ENCODE results near the gene TRABD2B. TPM values are rescaled to one million over a fixed set of nuclear protein-coding genes. Genes with fewer than 3 reads are reported as not detected.

Gene TRABD2B
- total RNA-seq, 1 donor from 2014 or later: 0.64 TPM

GRCh38 chr1:47753808-47754207 lies 243.4 kb downstream of the TRABD2B start:
- ATAC-seq: no peak

- peak; percentile 22 for ATAC-seq
Observed at GRCh38 chr1:47752559-47752958, 244.6 kb downstream of the TRABD2B start.

- peak; percentile 92 for ATAC-seq
Observed at GRCh38 chr1:47751996-47752451, 245.2 kb downstream of the TRABD2B start.

DNA sequence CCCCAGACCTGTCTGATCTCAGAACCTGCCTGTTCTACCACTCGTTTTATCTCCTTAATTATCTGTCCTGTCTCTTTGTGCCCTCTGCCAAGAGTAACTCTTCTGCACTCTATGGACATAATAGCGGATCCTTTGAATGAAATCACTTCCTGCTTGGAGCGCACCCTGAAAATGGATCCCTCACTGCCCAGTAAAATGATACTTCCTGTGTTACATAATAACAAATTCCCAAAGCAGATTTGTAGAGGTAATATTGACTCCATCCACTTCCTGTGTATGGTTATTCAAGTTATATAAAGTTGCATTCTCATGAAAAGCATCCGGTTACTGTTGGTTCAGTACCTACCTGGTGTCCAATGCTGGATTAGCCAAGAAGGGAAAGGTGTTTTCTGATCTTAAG lies 246.0 kb downstream of the TRABD2B start:
- ATAC-seq: no peak

DNA sequence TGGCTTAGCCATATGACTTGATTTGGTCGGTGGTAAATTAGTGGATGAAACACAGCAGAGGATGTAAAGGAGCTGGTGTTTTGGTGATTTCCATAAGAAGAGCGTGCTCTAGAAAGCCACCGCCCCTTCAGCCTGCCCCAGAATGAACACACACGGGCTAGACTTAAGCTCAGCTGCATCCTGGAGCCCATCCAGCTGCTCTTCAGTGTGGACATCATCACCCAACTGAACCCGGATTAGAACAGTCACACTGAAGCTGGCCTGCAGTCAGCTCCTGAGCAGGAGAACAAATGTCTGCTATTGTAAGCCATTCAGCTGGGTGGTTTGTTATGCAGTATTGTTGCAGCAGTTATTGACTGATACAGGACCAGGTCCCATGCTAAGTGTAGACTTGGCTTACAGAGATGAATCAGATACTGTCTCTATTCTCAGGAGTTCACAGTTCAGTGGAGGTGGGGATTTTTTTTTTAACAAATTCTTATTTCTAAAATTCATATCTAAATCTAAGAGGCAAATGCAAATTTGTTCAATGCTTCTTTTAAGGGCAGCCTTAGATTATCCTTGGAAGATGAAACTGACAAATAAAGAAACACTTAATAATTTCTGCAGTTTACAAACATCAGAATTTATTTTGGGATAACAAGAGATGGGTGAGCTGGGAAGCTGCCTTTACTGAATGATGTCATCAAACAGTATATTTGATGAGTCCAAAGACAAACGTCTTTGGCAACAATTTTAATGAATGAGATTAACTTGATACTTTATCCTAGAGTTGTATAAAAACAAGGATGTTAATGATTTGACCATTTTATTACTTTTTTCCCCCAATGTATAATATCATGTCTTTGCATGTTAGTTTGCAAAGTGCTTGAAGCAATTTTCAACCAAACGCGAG lies 251.2 kb downstream of the TRABD2B start:
- no peak for ATAC-seq

DNA sequence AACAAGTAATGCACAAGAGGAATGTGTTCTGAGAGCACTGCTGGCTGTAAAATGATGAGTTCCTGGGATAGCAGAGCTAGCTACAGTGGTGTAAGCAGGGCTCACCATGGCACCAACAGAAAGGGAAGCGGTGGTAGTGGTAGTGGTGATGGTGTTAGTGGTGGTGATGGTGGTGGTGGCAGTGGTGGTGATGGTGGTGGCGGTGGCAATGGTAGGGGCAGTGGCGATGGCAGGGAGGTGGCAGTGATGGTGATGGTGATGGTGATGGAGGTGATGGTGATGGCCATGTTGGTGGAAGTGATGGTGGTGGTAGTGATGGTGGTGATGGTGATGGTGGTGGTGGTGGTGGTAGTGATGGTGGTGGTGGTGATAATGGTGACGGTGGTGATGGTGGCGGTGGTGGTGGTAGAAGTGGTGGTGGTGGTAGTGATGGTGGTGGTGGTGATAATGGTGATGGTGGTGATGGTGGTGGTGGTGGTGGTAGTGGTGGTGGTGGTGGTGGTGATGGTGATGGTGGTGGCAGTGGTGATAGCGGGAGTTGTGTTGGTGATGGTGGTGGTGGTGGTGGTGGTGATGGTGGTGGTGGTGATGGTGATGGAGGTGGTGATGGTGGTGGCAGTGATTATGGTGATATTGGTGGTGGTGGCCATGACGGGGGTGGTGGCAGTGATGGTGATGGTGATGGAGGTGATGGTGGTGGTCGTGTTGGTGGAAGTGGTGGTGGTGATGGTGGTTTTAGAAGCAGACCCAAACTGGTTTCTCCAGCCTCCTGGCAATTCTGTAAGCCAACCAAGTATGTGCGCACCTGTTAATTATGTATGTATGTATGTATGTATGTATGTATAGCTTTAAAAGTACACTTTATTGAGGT lies 254.1 kb downstream of the TRABD2B start:
- ATAC-seq: no peak

DNA sequence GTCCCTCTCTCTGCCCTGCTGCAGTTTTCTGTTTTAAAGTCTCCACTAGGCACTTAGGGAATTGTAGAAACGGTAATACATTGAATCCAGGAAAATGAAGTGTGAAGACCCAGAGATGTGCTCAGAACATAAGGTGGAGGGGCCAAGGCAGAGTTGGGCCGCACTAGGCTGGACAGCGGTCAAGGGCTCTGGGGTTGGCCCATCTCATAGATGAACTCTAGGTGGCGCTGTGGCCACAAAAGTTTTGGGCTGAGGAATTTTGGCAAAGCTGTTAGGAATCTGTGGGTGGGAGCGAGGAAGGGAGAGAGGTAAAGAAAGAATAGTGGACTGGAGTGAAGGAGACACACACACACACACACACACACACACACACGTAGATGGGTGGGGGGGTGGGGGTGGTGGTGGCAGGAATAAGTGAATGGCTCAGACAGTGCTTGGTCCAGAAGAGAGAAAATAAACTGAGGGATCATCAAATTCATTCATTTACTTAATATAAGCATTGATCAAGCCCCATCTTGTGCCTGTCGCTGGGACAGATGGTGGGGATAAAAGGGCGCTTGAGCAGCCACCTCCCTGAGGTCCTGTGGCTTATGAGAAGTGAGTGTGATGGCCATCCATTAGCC lies 258.5 kb downstream of the TRABD2B start:
- ATAC-seq: peak; percentile 36

DNA sequence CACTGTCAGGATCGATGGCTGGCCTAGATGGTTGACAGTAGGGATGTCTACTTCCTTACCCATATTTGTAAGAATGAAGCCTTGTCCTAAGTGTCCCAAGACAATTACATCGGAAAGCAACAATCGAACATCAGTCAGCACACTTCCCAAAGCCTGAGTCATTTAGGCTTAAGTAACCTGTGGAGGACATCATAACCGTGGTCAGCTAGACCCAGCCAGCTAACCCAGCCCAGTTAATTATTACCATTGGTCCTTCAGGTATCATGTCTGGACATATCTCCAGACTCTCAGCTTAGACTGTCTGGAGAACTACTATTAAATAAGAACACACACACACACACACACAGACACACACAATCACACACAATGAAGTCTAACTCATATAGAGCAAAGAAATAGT lies 264.7 kb downstream of the TRABD2B start:
- ATAC-seq: no peak

- ATAC-seq: no peak
Observed at GRCh38 chr1:47731730-47732129, 265.5 kb downstream of the TRABD2B start.

DNA sequence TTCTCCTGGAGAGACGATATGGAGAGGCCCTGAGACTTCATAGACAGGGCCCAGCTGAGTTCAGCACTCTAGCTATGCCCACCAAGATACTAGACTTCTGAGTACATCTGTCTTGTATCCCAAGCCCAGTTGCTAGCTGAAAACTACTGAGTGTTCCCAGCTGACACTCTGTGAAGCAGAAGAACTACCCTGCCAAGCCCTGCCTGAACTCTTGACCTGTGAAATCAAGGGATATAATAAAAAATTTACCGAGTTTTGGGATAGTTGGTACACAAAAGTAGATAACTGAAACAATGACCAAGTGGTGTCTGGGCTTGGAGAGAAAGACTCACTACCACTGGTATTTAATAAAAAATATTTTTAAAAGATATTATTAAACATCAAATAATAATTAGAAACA lies 267.5 kb downstream of the TRABD2B start:
- ATAC-seq: no peak

DNA sequence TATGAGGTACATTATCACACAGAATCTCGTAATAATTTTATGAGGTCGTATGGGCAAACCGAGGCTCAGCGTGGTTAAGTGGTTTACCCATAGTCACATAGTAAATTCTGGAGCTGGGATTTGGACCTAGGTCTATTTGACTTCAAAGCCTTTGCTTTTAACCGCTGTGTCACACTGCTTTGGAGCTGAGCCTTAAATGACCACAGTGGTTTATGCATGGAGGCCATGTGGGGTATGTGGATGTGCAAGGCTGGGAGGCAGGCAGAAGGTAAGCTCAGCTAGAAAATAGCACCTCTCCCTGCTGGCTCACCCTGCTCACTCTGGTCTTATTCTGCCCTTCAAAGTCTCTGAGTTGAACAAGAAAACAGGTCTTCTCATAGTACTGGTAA lies 269.5 kb downstream of the TRABD2B start:
- ATAC-seq: no peak

DNA sequence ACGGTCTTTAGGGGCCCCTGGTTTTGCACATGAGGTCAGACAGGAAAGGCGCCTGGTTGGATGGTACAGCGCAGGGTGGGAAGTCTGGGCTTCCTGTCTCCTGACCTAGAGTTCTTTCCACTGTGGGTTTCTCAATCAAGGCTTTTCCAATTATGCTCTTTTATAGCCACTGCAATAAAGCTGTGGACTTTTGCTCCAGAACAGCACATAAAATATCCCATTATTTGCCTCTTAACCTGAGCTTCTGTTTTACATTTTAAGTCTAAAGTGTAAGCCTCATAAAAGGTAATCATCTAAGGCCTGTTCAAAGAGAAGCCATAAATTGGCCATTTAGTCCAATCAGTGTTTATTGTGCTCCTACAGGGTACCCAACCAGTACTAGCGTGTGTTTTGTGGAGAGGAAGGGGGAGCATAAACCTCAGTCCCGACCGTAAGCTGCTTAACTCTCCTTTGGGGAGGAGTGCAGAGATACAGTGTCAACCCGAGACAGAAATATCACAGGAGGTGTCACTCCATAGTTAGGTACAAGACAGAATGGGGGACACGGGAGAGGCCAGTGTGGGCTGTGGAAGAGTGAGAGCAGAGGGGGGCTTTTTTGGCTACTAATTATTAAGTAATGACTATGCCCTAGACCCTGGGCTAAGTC lies 270.0 kb downstream of the TRABD2B start:
- ATAC-seq: no peak

DNA sequence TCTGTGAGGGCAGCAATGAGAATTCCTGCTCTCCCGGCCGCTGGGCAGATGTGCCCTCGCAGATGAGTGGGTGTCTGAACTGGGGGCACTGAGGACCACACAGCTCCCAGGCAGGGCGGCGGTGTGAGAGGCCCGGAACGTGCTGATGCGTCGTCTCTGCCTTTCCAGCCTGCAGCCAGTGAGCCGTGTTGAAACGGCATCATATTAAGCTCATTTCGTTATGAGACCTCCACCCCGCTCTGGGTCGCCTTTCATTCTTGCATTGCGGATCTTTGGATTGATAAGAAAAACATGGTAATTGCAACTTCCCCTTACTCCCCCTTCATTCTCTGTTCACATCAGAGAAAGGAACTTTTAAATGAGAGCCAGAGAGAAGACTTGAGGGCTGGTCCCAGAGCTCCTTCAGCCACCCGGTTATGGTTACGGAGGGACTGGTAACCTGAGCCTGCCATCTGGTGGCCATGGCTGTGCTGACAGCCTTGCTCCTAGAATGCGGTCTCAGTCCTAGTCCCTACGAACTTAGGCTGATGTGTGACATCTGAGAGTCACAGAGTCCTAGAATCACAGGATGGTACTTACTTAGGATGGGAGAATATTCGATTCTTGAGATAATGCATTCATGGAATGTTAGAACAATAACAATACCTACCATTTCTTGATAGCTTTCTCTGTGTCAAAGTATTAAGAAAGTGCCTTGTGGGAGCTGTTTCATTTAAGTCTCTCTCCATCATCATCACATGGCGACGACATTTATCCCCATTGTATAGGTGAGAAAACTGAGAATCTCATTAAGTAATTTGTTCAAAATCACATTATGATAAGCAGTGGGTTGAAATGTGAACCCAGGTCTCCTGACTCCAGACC lies 271.0 kb downstream of the TRABD2B start:
- ATAC-seq: peak; percentile 77

DNA sequence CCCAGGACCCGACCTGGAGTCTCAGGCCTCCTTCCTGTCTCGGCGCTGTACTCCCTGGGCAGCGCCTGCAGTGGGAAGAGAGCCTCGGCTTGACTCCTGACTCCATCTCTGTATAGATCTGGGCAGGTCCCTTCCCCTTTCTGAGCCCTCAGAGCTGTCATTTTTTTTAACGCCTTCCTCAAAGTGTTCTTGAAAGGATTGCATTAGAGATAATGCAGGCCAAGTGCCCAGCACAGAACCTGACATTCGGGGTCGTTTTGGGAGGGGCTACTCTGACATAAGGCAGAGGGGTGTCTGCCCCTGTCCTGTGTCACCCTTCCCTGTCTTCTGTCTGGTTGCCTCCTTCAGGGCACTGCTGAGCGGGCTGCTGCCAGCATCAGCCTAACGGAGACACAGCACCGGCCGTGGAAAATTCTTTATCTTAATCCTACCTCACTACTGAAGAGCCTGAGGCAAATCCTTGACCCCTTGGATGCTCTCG lies 271.6 kb downstream of the TRABD2B start:
- ATAC-seq: no peak

- no peak for ATAC-seq
Observed at GRCh38 chr1:47725000-47725473, 272.1 kb downstream of the TRABD2B start.

- ATAC-seq: peak; percentile 78
Observed at GRCh38 chr1:47724432-47724999, 272.7 kb downstream of the TRABD2B start.

GRCh38 chr1:47722909-47723580 lies 274.1 kb downstream of the TRABD2B start:
- no peak for ATAC-seq

DNA sequence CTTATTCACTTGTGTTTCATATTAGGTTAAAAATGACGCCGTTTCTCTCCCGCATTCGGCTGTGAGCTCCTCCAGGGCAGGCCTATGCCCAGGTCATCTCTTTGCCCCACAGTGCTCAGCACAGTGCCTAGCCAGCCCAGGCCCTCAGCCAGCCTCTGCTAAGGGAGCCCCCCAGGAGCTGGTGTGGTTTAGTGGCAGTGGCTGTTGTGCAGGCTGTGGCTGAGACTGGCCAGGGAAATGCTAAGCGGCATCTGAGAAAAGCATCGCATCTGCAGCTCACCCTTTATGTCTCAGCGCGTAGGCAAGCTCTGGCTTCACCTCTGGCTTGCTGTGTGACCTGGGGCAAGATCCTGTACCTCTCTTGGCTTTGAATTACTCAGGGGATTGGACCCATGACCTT lies 275.1 kb downstream of the TRABD2B start:
- no peak for ATAC-seq

DNA sequence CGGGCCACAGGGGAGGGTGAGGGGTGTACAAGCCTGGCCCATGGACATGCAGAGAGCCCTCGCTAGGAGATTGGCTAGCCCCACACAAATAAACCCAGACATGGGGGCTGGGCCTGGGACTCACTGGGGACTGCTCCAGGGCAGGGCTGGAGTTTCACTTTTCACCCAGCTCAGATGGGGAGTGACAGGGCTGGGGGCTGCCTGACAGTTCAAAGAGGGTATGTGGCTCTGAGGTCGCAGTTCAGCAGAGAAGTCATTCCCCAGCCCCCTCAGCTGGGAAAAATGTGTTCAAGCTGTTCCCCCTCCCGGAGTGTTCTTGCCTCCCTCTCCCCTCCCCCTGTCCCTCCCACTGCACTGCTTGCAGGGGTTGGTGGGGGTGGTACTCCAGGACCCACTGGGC lies 277.1 kb downstream of the TRABD2B start:
- ATAC-seq: no peak

GRCh38 chr1:47717341-47717740 lies 279.8 kb downstream of the TRABD2B start:
- no peak for ATAC-seq

Measured in esophagus mucosa (tissue), 1 donor.